HG03103 (cell line): ENCODE results near the gene SNPH.

ENCODE experiments used
- ATAC-seq: cut with Tn5 transposase; IDR thresholded peaks from one replicate; pipeline ENCODE4 v1.9.1; 2021; ENCODE audit warnings: low read depth; ENCODE audit not compliant: unreplicated experiment

The SNPH gene

GRCh38 chr20:1286267-1287024, 20.4 kb downstream of the SNPH start:
- ATAC-seq: no peak

- no peak for ATAC-seq
Measured at GRCh38 chr20:1287306-1287705, 21.2 kb downstream of the SNPH start.

GRCh38 chr20:1287787-1288569, 21.9 kb downstream of the SNPH start:
- ATAC-seq: no peak

- ATAC-seq: no peak
Measured at GRCh38 chr20:1291191-1291741, 25.2 kb downstream of the SNPH start.

GRCh38 chr20:1292620-1293019, 26.5 kb downstream of the SNPH start:
- no peak for ATAC-seq

GRCh38 chr20:1293641-1294379, 27.7 kb downstream of the SNPH start:
- no peak for ATAC-seq

GRCh38 chr20:1294497-1294896, 28.4 kb downstream of the SNPH start:
- ATAC-seq: no peak

GRCh38 chr20:1295276-1295930, 29.3 kb downstream of the SNPH start:
- ATAC-seq: no peak

- ATAC-seq: no peak
Measured at GRCh38 chr20:1296117-1296610, 30.1 kb downstream of the SNPH start.

GRCh38 chr20:1296922-1297321, 30.8 kb downstream of the SNPH start:
- no peak for ATAC-seq

GRCh38 chr20:1297486-1297885, 31.4 kb downstream of the SNPH start:
- no peak for ATAC-seq

- no peak for ATAC-seq
Measured at GRCh38 chr20:1298166-1298565, 32.1 kb downstream of the SNPH start.

GRCh38 chr20:1298888-1299511, 32.9 kb downstream of the SNPH start:
- ATAC-seq: no peak

- ATAC-seq: no peak
Measured at GRCh38 chr20:1299522-1299921, 33.4 kb downstream of the SNPH start.

- no peak for ATAC-seq
Measured at GRCh38 chr20:1300083-1300840, 34.2 kb downstream of the SNPH start.

- ATAC-seq: no peak
Measured at GRCh38 chr20:1301031-1301529, 35.0 kb downstream of the SNPH start.

- no peak for ATAC-seq
Measured at GRCh38 chr20:1302685-1303541, 36.8 kb downstream of the SNPH start.
